Dendritic cell treated with granulocyte-macrophage colony-stimulating factor and Interleukin-4, amounts not matched to agents 40 ng/mL and 50 ng/mL, for 4 days (primary cell): ENCODE data around the gene PIK3R3.
"Not testable (repeated sequence)": the region's sequence is repeated elsewhere in the genome, so short reads cannot be mapped to it uniquely, and the experiment has no call there.

Experiments
- H3K27ac Mint-ChIP-seq: one replicate; pipeline ENCODE4 v1.8.0; 2022; ENCODE audit warnings: mild to moderate bottlenecking, mixed read lengths
- H3K27me3 Mint-ChIP-seq: one replicate; pipeline ENCODE4 v1.8.0; 2022; ENCODE audit warnings: mild to moderate bottlenecking, mixed read lengths
- H3K36me3 Mint-ChIP-seq: one replicate; pipeline ENCODE4 v1.8.0; 2022; ENCODE audit warnings: low read depth, mixed read lengths
- H3K4me1 Mint-ChIP-seq: one replicate; pipeline ENCODE4 v1.8.0; 2022; ENCODE audit warnings: low read depth, mixed read lengths
- H3K4me3 Mint-ChIP-seq: one replicate; pipeline ENCODE4 v1.8.0; 2022; ENCODE audit warnings: mild to moderate bottlenecking, moderate library complexity, mixed read lengths
- H3K9me3 Mint-ChIP-seq: one replicate; pipeline ENCODE4 v1.8.0; 2022; ENCODE audit warnings: mixed read lengths
- intact Hi-C: fragments of 100-400 bp; cut with micrococcal nuclease; formaldehyde crosslinking; loops from one replicate; pipeline ENCODE4 v1.15.0; 2022

PIK3R3 gene

DNA sequence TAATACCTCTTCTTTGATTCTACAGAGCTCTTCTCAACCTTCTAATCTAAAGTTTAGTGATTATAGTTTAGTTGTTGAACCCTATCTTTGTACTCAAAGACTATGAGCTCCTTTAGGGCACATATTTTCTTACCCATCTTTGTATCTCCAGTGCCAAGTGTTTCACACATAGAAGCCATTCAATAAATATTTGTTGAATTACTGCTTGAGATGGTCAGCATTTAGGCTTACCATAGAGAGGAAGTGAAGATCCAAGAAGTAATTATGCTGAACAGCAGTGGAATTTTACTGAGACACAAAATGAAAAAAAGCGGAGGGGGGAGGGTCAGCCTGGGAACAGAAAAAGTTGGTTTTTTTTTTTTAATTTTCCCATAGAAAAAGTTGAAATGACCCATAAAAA is 21.9 kb downstream of the PIK3R3 start:
- intact Hi-C loops = no loop called here
- H3K36me3 Mint-ChIP-seq = no peaks in the 10 kb centered on the region
- H3K27me3 Mint-ChIP-seq = no peaks in the 10 kb centered on the region
- no peak overlapping the region for H3K27ac Mint-ChIP-seq
- H3K4me3 Mint-ChIP-seq = no peak overlapping the region
- peaks cover 8% of the 10 kb centered on the region for H3K4me1 Mint-ChIP-seq
- no peaks in the 10 kb centered on the region for H3K9me3 Mint-ChIP-seq

DNA sequence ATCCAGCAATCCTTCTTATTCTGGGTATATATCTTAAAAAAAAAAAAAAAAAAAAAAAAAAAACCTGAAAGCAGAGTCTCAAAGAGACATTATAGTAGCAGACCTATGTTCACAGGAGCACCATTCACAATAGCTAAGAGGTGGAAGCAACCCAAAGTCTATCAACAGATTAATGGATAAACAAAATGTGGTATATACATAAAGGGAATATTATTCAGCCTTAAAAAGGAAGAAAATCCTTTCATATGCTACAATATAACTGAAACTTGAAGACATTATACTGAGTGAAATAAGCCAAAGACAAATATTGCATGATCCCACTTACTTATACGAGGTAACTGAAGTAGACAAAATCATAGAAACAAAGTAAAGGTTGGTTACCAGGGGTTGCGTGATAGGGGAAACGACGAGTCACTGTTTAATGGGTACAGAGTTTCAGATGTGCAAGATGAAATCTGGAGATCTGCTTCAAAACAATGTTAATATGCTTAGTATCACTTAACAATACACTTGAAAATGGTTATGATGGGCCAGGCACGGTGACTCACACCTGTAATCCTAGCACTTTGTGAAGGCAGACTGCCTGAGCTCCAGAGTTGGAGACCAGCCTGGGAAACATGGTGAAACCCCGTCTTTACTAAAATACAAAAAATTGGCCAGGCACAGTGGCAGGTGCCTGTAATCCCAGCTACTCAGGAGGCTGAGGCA is 29.5 kb downstream of the PIK3R3 start:
- H3K27ac Mint-ChIP-seq = no peak overlapping the region
- H3K9me3 Mint-ChIP-seq = peaks cover 9% of the 10 kb centered on the region
- intact Hi-C loops = no loop called here
- peaks cover 2% of the 10 kb centered on the region for H3K27me3 Mint-ChIP-seq
- H3K4me1 Mint-ChIP-seq = no peaks in the 10 kb centered on the region
- no peaks in the 10 kb centered on the region for H3K36me3 Mint-ChIP-seq
- no peak overlapping the region for H3K4me3 Mint-ChIP-seq

DNA sequence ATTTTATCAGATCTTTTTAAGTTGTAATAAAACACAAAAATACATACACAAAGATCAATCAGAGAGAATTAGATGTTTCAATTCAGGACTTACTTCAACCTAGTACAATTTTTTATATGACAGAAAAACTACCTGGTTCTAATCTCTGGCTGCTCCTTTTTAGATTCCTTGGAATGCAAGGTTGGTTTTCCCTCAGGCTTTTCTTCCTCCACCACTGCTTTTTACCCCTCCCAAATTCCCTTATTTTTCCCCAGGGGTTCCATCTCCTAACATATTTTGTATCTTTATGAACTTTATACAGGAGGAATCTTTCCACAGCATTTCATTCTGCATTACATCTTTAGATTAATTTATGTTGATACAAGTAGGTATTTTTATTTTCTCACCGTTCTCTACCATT is 33.2 kb downstream of the PIK3R3 start:
- H3K9me3 Mint-ChIP-seq = peaks cover 9% of the 10 kb centered on the region
- no peak overlapping the region for H3K4me3 Mint-ChIP-seq
- intact Hi-C loops = no loop called here
- no peak overlapping the region for H3K27ac Mint-ChIP-seq
- H3K36me3 Mint-ChIP-seq = no peaks in the 10 kb centered on the region
- peaks cover 2% of the 10 kb centered on the region for H3K27me3 Mint-ChIP-seq
- H3K4me1 Mint-ChIP-seq = no peaks in the 10 kb centered on the region

DNA sequence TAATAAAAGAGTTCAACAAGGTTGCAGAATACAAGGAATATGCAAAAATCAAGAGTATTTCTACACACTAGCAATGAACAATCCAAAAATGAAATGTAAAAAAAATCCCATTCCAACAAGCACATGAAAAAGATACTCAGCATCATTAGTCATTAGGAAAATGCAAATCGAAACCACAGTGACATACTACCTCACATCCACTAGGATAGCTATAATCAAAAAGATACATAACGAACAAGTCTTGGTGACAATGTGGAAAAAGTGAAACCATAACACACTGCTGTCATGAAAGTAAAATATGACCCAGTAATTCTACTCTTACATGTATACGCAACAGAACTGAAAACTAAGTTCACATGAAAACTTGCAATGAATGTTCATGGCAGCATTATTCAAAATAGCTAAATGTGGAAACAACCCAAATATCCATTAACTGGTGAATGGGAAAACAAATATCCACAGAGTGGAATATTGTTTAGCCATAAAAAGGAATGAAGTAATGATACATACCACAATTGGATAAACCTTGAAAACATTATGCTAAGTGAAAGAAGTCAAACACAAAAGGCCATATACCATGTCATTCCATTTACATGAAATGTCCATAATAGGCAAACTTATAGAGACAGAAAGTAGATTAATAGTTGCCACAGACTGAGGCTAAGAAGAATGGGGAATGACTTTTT is 34.3 kb downstream of the PIK3R3 start:
- Mint-ChIP-seq H3K36me3 (no peaks in the 10 kb centered on the region), H3K4me3 (no peak overlapping the region), H3K27ac (no peak overlapping the region), H3K9me3 (peaks cover 9% of the 10 kb centered on the region), H3K4me1 (no peaks in the 10 kb centered on the region), H3K27me3 (peaks cover 2% of the 10 kb centered on the region)
- intact Hi-C loops = no loop called here

DNA sequence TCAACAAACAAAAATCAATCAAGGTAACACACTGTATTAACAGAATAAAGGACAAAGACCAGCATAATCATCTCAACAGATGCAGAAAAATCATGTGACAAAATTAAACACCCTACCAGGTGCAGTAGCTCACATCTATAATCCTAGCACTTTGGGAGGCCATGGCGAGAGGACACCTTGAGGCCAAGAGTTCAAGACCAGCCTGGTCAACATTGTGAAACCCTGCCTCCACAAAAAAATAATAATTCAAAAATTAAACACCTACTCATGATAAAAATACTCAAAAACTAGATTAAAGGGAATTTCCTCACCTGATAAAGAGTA is 35.3 kb downstream of the PIK3R3 start:
- no peaks in the 10 kb centered on the region for H3K4me1 Mint-ChIP-seq
- H3K36me3 Mint-ChIP-seq = no peaks in the 10 kb centered on the region
- peaks cover 9% of the 10 kb centered on the region for H3K9me3 Mint-ChIP-seq
- H3K27me3 Mint-ChIP-seq = peaks cover 2% of the 10 kb centered on the region
- no peak overlapping the region for H3K4me3 Mint-ChIP-seq
- intact Hi-C loops = no loop called here
- H3K27ac Mint-ChIP-seq = no peak overlapping the region

DNA sequence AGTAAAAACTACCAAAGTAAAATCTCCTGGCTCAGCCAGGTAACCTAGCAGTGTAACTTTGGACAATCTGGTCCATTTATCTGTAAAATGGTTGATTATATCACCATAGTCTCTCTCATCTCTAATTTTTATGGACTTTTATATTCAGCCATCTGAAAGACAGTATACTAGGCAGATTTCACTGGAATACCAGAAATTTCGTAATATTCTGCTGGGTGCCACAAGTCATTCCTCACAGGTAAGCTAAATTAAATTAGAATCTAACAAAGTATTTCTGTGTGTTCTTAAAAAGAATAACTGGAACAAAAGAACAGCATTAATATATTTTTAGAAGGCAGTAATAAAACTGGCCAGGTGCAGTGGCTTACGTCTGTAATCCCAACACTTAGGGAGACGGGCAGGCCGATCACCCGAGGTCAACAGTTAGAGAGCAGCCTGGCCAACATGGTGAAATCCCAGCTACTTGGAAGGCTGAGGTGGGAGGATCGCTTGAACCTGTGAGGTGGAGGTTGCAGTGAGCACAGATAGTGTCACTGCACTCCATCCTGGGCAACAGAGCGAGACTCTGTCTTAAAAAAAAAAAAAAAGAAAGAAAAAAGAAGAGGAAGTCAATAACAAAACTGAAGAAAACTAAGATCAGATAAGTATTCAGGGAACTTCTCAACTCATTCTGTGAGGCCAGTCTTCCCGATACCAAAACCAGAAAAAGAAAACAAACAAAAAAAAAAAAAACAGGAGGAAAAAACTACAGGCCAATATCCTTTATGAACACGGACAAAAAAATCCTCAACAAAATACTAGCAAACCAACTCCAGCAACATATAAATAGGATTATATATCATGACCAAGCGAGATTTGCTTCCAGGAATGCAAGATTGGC is 35.9 kb downstream of the PIK3R3 start:
- H3K9me3 Mint-ChIP-seq = peaks cover 9% of the 10 kb centered on the region
- H3K4me1 Mint-ChIP-seq = no peaks in the 10 kb centered on the region

DNA sequence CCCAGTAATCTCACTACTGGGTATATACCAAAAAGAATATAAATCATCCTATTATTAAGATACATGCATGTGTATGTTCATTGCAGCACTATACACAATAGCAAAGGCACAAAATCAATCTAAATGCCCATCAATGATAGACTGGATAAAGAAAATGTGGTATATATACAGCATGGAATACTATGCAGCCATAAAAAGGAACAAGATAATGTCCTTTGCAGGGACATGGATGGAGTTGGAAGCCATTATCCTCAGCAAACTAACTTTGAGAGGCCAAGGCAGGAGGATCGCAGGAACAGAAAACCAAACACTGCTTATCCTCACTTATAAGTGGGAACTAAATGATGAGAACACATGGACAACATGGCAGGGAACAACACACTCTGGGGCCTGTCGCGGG is 37.3 kb downstream of the PIK3R3 start:
- intact Hi-C loops, H3K27ac Mint-ChIP-seq, H3K9me3 Mint-ChIP-seq, H3K36me3 Mint-ChIP-seq, H3K4me1 Mint-ChIP-seq, H3K4me3 Mint-ChIP-seq, H3K27me3 Mint-ChIP-seq: not testable (repeated sequence)

More for the DNA sequence above, 35.9 kb downstream of the PIK3R3 start:
- H3K27ac Mint-ChIP-seq = no peak overlapping the region
- no peaks in the 10 kb centered on the region for H3K36me3 Mint-ChIP-seq
- intact Hi-C loops = no loop called here
- H3K27me3 Mint-ChIP-seq = peaks cover 2% of the 10 kb centered on the region
- no peak overlapping the region for H3K4me3 Mint-ChIP-seq

DNA sequence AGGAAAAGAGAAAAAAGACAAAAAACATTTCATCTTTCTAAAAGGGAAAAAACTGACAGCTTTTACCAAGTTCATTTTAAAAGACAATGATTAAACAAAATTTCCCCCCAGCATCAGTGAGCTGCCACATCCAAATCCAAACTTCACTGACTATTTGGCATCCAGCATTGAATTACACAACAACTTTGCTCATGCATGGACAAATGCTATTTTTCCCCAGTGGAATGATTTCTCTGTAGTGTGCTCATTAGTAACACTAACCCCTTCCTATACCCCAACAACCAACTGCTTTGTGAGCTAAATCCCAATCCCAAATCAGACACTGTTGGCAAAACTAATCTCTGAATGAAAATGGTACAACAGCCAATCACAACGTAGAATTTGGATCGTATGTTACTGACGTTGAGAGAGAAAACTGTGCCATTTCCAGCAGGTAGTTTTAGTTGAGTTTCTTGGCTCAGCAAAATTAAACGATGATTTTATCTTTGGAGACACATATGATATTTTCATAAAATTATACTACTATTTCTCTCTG is 37.9 kb downstream of the PIK3R3 start:
- intact Hi-C loops = no loop called here
- Mint-ChIP-seq H3K4me3 (no peak overlapping the region), H3K36me3 (no peaks in the 10 kb centered on the region), H3K9me3 (peaks cover 8% of the 10 kb centered on the region), H3K4me1 (no peaks in the 10 kb centered on the region), H3K27me3 (peaks cover 2% of the 10 kb centered on the region), H3K27ac (no peak overlapping the region)

DNA sequence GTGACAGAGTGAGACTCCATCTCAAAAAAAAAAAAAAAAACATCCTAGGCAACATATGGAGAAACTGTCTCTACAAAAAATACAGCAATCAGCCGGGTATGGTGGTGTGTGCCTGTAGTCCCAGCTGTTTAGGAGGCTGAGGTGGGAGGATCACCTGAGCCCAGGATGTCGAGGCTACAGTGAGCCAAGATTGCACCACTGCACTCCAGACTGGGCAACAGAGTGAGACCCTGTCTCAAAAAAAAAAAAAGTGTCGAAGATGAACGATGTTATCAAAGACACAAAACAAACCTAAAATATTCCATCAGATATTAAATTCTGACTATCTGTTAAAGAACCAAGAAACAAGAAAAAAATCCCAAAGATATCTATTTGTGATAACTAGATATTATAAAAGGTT is 38.6 kb downstream of the PIK3R3 start:
- H3K4me3 Mint-ChIP-seq, H3K27ac Mint-ChIP-seq, H3K9me3 Mint-ChIP-seq, H3K36me3 Mint-ChIP-seq, intact Hi-C loops, H3K27me3 Mint-ChIP-seq, H3K4me1 Mint-ChIP-seq: not testable (repeated sequence)

DNA sequence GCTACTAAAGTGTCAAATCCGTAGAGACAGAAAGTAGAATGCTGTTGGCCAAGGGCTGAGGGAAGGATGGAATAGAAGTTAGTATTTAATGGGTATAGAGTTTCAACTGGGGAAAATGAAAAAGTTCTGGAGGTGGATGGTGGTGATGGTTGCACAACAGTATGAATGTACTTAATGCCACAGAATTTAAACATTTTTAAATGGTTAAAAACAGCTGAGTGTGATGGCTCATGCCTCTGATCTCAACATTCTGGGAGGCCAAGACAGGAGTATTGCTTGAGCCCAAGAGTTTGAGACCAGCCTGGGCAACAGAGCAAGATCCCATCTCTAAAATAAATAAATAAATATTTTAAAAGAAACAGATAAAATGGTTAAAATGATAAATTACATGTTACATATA is 44.5 kb downstream of the PIK3R3 start:
- Mint-ChIP-seq H3K36me3 (no peaks in the 10 kb centered on the region), H3K27me3 (no peaks in the 10 kb centered on the region), H3K9me3 (no peaks in the 10 kb centered on the region), H3K4me3 (no peak overlapping the region), H3K27ac (no peak overlapping the region), H3K4me1 (no peaks in the 10 kb centered on the region)
- intact Hi-C loops = no loop called here

DNA sequence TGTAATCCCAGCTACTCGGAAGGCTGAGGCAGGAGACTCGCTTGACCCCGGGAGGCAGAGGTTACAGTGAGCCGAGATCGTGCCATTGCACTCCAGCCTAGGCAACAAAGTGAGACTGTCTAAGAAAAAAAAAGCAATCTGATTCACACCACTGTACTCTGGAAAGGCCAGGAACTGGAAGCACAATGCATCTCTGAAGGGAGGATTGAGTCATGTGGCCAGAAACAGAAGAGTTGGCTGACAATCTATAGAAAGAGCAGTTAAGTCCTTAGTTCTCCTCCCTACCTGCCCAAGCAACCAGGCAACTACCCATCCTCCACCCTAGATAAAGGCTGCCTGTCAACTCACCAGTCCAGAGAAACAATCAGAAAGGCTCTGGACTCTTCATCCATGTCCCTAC is 45.9 kb downstream of the PIK3R3 start:
- H3K9me3 Mint-ChIP-seq = no peaks in the 10 kb centered on the region
- intact Hi-C loops = no loop called here
- no peaks in the 10 kb centered on the region for H3K27me3 Mint-ChIP-seq
- H3K36me3 Mint-ChIP-seq = no peaks in the 10 kb centered on the region
- H3K27ac Mint-ChIP-seq = no peak overlapping the region
- H3K4me1 Mint-ChIP-seq = no peaks in the 10 kb centered on the region
- no peak overlapping the region for H3K4me3 Mint-ChIP-seq

DNA sequence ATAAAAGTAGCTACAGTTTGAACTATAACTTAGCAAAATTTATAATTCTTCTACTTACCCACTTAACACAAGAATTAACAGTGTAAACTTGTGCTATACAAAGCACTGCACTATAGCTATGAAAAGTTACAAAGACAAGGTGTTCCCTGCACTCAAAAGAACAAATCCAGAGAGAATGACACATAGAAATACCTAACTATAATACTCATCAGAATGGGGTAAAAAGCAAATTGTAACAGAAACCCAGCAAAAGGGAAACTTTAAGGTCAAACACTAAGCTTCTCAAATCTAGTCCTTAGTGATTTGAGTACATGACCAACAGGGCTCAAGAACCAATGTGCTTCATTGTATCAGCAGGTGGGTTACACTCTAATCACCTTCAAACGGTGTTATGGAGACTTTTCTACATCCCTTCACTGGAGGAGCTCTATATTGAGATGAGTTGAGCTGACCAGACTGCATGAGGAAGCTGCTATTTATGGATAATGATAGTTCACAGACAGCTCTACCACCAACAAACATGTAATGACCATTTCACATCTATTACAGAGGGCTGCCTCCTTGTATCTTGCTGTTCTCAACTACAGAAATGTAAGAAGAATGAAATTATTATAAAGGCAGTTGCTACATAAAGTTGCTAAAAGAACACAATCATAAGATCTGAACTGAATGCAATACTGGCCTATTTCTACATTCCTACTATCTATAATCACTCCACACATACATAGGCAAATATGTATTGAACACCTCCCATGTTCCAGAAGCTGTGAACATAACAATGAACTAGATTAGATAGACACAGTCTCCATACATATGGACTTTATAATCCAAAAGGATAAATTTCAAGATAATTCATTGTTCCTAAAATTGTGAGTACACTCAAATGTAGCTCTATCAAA is 47.6 kb downstream of the PIK3R3 start:
- no peak overlapping the region for H3K4me3 Mint-ChIP-seq
- H3K9me3 Mint-ChIP-seq = no peaks in the 10 kb centered on the region
- intact Hi-C loops = no loop called here
- no peaks in the 10 kb centered on the region for H3K27me3 Mint-ChIP-seq
- no peaks in the 10 kb centered on the region for H3K4me1 Mint-ChIP-seq
- H3K27ac Mint-ChIP-seq = no peak overlapping the region
- no peaks in the 10 kb centered on the region for H3K36me3 Mint-ChIP-seq

DNA sequence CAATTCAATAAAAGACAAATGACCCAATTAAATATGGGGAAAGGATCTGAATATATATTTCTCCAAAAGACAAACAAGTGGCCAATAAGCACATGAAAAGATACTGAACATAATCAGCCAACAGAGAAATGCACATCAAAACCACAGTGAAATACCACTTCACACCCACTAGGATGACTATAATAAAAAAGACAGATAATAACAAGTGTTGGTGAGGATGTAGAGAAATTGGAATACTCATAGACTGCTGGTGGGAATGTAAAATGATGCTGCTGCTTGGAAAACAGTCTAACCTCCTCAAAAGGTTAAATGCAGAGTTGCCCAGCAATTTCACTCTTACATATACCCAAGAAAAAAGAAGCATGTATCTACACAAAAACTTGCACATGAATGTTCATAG is 48.9 kb downstream of the PIK3R3 start:
- no peaks in the 10 kb centered on the region for H3K4me1 Mint-ChIP-seq
- intact Hi-C loops = no loop called here
- H3K36me3 Mint-ChIP-seq = no peaks in the 10 kb centered on the region
- H3K27me3 Mint-ChIP-seq = peaks cover 3% of the 10 kb centered on the region
- H3K9me3 Mint-ChIP-seq = no peaks in the 10 kb centered on the region
- no peak overlapping the region for H3K4me3 Mint-ChIP-seq
- no peak overlapping the region for H3K27ac Mint-ChIP-seq
